HG03139 (cell line): Measurements from ENCODE around the gene SYT6.

Experiments
- ATAC-seq: cut with Tn5 transposase; IDR thresholded peaks from one replicate; pipeline ENCODE4 v1.9.1; 2021; ENCODE audit not compliant: unreplicated experiment

Gene SYT6

GRCh38 chr1:114122941-114123618 lies 30.6 kb downstream of the SYT6 start:
- no peak for ATAC-seq

- ATAC-seq = no peak
Observed at GRCh38 chr1:114118351-114118990, 35.2 kb downstream of the SYT6 start.

DNA sequence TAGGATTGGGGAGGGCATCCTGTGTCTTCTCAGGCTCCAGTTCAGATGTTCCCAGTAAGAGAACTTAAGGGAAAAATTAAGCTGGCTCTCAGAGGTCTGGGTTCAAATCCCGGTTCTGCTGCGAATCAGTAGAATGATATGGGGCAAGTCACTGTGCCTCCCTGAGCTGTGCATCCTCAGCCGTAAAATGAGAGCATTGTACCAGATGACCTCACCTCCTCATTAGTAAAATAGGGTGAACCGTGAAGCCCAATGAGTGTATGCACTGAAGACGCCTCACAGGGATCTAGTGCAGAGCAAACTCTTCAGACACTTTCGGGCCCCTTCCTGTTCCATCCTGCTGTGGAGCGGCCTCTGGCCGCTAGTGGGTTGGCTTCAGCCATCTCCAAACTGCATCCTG lies 36.0 kb downstream of the SYT6 start:
- ATAC-seq = no peak

- no peak for ATAC-seq
Observed at GRCh38 chr1:114116086-114116485, 37.6 kb downstream of the SYT6 start.

GRCh38 chr1:114114185-114115094 lies 39.2 kb downstream of the SYT6 start:
- no peak for ATAC-seq

GRCh38 chr1:114113411-114114184 lies 40.1 kb downstream of the SYT6 start:
- no peak for ATAC-seq

DNA sequence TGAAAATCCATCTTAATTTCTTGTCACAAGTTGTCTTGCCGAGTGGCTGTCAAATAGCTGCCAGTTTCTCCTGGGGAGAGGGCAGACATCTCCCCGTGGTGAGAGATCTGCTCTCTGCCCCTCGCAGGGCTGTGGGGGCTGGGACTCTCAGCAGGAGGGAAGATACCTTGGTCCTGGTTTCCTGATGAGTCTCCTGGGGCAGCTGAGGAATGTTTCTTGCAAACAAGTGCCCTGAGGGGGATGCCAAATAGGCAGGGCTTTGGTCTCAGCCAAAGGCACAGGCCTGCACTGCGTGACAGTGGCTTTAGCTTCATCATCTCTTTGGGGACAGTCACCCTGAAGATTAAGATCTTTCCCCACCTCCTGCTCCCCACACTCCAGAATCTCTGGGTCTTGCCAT lies 40.9 kb downstream of the SYT6 start:
- ATAC-seq = no peak

DNA sequence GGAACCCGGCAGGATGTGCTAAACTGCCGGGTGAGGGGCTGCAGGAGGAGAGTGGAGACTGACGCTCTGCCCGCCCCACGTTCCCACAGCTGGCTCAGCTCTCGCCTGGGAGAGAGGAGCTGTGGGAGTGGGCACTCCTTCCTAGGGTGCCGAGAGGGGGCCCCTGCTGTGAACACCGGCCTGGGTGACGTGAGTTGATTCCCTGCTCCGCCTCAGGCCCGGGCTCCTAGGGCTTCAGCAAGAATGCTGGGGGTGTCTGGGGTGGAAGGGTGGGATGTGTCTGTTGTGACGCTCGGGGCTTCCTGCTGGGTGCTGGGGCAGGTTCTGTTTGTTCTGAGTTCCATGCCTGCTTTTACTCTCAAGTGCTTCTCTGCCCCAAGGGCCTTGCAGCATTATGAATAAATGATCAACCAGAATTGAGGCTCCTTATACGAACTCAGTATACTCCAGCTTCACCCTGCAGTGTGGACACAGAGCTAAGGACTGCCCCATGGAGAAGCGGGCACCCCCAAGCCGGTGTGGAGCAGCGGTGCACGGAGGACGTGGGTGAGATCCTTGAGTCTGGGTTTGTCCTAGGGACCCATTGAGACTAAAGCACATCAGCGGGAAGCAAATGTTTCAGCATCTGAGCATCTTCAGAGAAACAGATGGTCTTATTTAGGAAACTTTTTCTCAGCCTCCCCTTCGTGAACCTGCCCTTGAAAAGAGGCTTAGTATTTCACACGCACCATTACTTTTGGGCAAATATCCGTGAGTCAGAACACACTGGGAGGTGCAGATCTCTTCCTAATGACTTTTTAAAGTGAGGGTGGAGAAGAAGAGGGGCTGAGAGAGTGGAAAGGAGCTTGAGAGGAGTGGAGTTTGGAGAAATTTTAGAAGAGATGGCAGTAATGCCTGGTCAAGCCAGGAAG lies 41.7 kb downstream of the SYT6 start:
- ATAC-seq = no peak

GRCh38 chr1:114109981-114110380 lies 43.7 kb downstream of the SYT6 start:
- no peak for ATAC-seq

DNA sequence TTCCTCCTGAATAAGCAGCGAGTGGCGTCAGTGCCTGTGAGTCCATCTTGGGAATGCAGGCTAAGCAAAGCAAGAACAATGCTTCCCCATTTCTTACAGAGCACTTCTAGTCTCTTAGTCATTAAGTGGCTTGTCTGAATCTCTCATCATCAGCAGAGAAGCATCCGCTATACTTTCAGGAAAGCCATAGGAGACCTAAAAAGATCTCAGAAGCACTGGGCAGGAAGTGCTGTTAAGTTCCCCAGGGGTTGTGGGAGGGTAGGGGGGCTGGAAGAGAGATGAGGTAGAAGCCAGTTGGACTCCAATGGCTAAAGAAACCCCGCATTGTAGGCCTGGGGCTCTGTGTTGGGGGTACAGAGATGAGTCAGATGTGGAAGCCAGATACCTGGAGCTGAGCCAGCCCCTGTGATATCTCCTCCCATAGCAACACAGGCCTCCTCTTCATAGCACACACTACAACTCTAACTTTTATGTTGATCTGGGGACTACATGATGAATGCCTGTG lies 44.9 kb downstream of the SYT6 start:
- ATAC-seq = peak; percentile 89

GRCh38 chr1:114107474-114108435 lies 45.9 kb downstream of the SYT6 start:
- ATAC-seq = no peak

DNA sequence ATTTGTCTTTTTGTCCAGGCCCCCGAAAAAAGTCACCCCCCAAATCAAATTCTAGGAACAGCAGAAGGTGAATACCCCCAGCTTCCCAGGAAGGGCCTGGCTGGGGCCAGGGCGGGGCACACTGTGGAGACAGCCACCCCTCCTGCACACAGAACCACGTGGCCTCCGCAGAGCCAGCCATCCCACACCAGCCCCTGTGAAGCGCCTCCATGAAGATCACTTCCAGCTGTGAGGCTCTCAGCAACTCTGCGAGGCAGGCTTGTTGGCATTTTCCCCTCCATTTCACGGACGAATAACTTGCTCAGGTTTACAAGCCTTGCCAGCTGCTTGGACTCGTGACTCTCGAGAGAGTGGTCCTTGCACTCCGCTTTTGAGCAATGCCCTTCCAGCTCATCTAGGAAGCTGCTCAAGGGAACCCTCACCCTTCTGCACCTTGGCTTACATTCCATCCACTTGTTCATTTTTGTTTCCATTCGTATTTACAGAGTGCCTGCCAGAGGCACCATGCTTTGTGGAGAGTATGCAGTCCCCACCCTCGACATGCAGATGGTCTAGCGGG lies 48.2 kb downstream of the SYT6 start:
- no peak for ATAC-seq

DNA sequence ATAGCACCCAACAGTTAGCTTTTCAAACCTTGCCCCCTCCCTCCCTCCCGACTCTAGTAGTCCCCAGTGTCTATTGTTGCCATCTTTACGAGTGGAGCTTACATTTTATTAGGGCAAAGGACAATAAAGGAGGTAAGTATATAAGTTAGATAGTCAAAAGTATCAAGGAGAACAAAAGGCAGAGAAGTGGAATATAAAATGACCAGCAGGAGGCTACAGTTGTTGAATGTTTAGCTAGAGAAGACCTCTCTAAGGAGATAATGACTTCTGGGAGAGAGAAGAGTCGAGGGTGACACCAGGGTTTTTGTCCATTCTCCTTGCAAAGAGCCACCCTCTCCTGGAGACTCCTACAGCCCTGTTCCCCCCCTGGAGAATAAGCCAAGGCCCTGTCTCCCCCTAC lies 48.7 kb downstream of the SYT6 start:
- no peak for ATAC-seq

DNA sequence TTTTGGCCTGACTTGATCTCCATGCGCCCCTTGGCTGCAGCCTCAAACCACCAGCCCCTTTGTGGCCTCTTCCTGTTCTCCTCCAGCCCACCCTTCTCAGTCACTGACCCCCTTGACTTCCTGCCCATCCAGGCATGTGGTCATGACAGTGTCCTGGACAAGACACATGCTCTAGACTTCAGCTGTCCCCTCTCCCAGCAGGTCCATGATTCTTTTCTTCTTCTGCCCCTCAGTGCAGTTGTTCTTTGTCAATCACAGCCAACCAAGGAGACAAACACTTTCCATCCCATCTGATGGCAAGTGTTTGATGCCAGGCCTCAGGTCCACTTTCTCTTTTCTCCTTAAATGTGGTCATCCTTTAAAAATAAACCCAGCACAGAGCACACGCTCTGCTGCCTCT lies 49.7 kb downstream of the SYT6 start:
- no peak for ATAC-seq

DNA sequence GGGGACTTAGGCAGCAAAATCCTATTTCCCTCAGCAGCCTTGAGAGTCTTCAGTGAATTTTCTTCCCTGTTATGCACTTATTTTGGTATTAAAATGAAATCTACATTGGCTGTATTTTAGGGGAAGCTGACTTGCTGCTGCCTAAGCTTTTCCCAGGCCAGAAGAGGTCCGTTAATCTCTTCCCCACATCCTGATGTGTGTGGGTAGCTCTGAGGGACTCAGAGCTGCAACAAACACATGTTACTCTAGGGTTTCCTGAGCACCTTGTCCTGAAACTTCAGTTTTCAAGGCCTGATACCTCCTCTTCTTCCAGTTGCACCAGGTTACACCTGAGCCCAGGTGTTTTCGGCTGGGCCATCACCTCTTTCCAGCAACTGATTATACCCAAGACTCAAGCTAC lies 51.5 kb downstream of the SYT6 start:
- ATAC-seq = no peak

- no peak for ATAC-seq
Observed at GRCh38 chr1:114100148-114100547, 53.5 kb downstream of the SYT6 start.

DNA sequence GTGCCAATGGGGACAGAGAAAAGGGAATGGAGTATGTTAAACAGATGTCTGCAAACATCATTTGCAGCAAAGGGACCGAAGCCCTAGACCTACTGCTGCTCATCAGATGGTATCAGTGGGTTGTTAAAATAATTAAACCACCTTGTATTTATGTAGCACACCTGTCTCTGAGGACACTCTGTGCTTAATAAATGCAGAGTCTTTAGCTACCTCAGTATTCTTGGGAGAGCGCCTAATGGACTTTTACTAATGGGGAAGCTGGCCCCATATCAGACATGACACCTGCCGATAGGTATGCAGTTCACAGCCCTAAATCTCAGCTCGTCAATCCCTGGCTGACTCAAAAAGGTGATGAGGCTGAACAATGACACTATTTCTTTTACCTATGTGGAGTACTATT lies 54.4 kb downstream of the SYT6 start:
- ATAC-seq = no peak

- no peak for ATAC-seq
Observed at GRCh38 chr1:114097109-114097508, 56.6 kb downstream of the SYT6 start.
